BE2C (cell line): ENCODE results near the gene GPR173.
A peak's percentile ranks its signal among the peaks of the same experiment; 100 is the strongest.

Experiments
- DNase-seq: peaks from one replicate; pipeline ENCODE4 v3.0.0-alpha.2; 2020
- H3K27me3 ChIP-seq: fragments of 250-450 bp; sonication (Bioruptor Pico); 2 replicates; pipeline ENCODE4 v1.5.1; 2020; ENCODE audit warnings: mild to moderate bottlenecking
- H3K36me3 ChIP-seq: fragments of 250-450 bp; sonication (Bioruptor Pico); 2 replicates; pipeline ENCODE4 v1.5.1; 2020; ENCODE audit warnings: mild to moderate bottlenecking
- H3K4me1 ChIP-seq: fragments of 250-450 bp; sonication (Bioruptor Pico); 2 replicates; pipeline ENCODE4 v1.5.1; 2020
- H3K4me3 ChIP-seq: 2 replicates; pipeline ENCODE4 v1.5.1; 2011; ENCODE audit warnings: low read depth, low read length
- H3K9me3 ChIP-seq: fragments of 250-450 bp; sonication (Bioruptor Pico); 2 replicates; pipeline ENCODE4 v1.5.1; 2020
- CTCF ChIP-seq: IDR thresholded peaks from 2 replicates; pipeline ENCODE4 v1.5.1; 2012; ENCODE audit warnings: mild to moderate bottlenecking, low read depth, low read length

The GPR173 gene

GRCh38 chrX:53049127-53049517 is 533 bp downstream of the GPR173 start:
- peak overlapping the region; percentile 73 for H3K4me3 ChIP-seq
- DNase-seq = peak; percentile 9

GRCh38 chrX:53050841-53051240 is 2.3 kb downstream of the GPR173 start:
- TF ChIP-seq CTCF = no peak
- no peak for DNase-seq
- Histone ChIP-seq H3K4me3 (no peak overlapping the region), H3K36me3 (no peaks in the 10 kb centered on the region), H3K4me1 (0 out of 2 replicates have a peak, but pooled peaks cover 6% of the 10 kb centered on the region), H3K9me3 (no peaks in the 10 kb centered on the region), H3K27me3 (no peaks in the 10 kb centered on the region)

More at GRCh38 chrX:53049127-53049517, 533 bp downstream of the GPR173 start:
- no peaks in the 10 kb centered on the region for H3K27me3 ChIP-seq
- H3K36me3 ChIP-seq = no peaks in the 10 kb centered on the region
- H3K9me3 ChIP-seq = no peaks in the 10 kb centered on the region
- TF ChIP-seq CTCF = no peak
- 0 out of 2 replicates have a peak, but pooled peaks cover 6% of the 10 kb centered on the region for H3K4me1 ChIP-seq

GRCh38 chrX:53055244-53055849 is 6.8 kb downstream of the GPR173 start:
- Histone ChIP-seq H3K4me1 (no peaks in the 10 kb centered on the region), H3K36me3 (no peaks in the 10 kb centered on the region), H3K9me3 (no peaks in the 10 kb centered on the region), H3K27me3 (no peaks in the 10 kb centered on the region), H3K4me3 (no peak overlapping the region)
- DNase-seq = no peak
- TF ChIP-seq CTCF = no peak

GRCh38 chrX:53056292-53056691 is 7.7 kb downstream of the GPR173 start:
- Histone ChIP-seq H3K4me1 (no peaks in the 10 kb centered on the region), H3K27me3 (no peaks in the 10 kb centered on the region), H3K9me3 (no peaks in the 10 kb centered on the region), H3K36me3 (no peaks in the 10 kb centered on the region), H3K4me3 (no peak overlapping the region)
- no peak for DNase-seq
- TF ChIP-seq CTCF = no peak

- no peak for TF ChIP-seq CTCF
- Histone ChIP-seq H3K9me3 (no peaks in the 10 kb centered on the region), H3K36me3 (no peaks in the 10 kb centered on the region), H3K27me3 (no peaks in the 10 kb centered on the region), H3K4me1 (no peaks in the 10 kb centered on the region), H3K4me3 (no peak overlapping the region)
- DNase-seq = no peak
Measured at GRCh38 chrX:53065104-53065503, 16.5 kb downstream of the GPR173 start.

GRCh38 chrX:53071064-53071463 is 22.5 kb downstream of the GPR173 start:
- no peak overlapping the region for H3K4me3 ChIP-seq
- H3K4me1 ChIP-seq = peaks cover 5% of the 10 kb centered on the region; the same call in 1 of the 2 replicates
- DNase-seq = no peak
- no peaks in the 10 kb centered on the region for H3K27me3 ChIP-seq
- no peaks in the 10 kb centered on the region for H3K36me3 ChIP-seq
- no peaks in the 10 kb centered on the region for H3K9me3 ChIP-seq
- TF ChIP-seq CTCF = no peak
